Sigmoid colon (tissue), 4 donors: ENCODE data around the gene TXNDC5.

Experiments used
- CTCF ChIP-seq, 4 experiments: fragments of 450-650 bp in 3 of 4; fragments of 200-600 bp in 1 of 4; IDR thresholded peaks; one replicate each; pipeline ENCODE4 v1.5.1; 2016 to 2019; ENCODE audit warnings: antibody characterized with exemption in 4 of 4, mild to moderate bottlenecking in 3 of 4, moderate library complexity in 2 of 4
- EP300 ChIP-seq, 4 donors: sonication (generic); formaldehyde crosslinking; IDR thresholded peaks; one replicate each; pipeline ENCODE4 v1.6.1; 2017; ENCODE audit warnings: antibody characterized with exemption in 4 of 4
- POLR2A ChIP-seq, 2 donors: fragments of 450-650 bp; IDR thresholded peaks; one replicate each; pipeline ENCODE4 v1.6.1; 2016; ENCODE audit warnings: antibody characterized with exemption in 2 of 2, mild to moderate bottlenecking in 2 of 2, moderate library complexity in 2 of 2
- POLR2AphosphoS5 ChIP-seq, 4 donors: sonication (generic); formaldehyde crosslinking; IDR thresholded peaks; one replicate each; pipeline ENCODE4 v1.6.1; 2017; ENCODE audit warnings: antibody characterized with exemption in 4 of 4

GRCh38 chr6:7921046-7921445 is 10.5 kb upstream of the TXNDC5 start:
- TF ChIP-seq CTCF (IDR thresholded peaks at IDR 0.05): no peak
- no peak for TF ChIP-seq POLR2A (IDR thresholded peaks at IDR 0.05)
- TF ChIP-seq POLR2AphosphoS5 (IDR thresholded peaks at IDR 0.05): no peak
- TF ChIP-seq EP300 (IDR thresholded peaks at IDR 0.05): no peak
